GM18508 (cell line): ENCODE data around the gene LIN28B.
"Not testable (repeated sequence)": the region's sequence is repeated elsewhere in the genome, so short reads cannot be mapped to it uniquely, and the experiment has no call there.

Experiments
- ATAC-seq: cut with Tn5 transposase; IDR thresholded peaks from one replicate; pipeline ENCODE4 v1.9.1; 2021; ENCODE audit warnings: moderate number of reproducible peaks; ENCODE audit not compliant: insufficient read depth, unreplicated experiment

Gene LIN28B

DNA sequence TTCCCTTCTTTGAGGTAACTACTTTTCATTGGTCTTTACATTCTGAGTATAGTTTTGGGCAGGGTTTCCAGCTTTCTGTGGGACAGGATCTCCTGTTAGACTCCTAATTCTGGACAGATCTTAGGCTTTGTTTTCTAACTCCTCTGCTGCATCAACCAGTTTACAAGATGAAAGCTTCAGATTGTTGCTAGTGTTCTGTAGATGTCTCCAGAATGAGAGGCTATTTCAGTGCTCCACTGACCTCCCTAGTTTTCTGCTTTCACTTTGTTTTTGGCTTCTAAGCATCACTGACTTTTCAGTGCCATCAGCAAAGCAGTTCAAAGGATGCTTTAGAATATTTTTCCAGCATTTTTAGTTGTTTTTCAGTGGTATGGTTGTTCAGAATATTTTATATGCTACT lies 101.4 kb downstream of the LIN28B start:
- no peak for ATAC-seq

DNA sequence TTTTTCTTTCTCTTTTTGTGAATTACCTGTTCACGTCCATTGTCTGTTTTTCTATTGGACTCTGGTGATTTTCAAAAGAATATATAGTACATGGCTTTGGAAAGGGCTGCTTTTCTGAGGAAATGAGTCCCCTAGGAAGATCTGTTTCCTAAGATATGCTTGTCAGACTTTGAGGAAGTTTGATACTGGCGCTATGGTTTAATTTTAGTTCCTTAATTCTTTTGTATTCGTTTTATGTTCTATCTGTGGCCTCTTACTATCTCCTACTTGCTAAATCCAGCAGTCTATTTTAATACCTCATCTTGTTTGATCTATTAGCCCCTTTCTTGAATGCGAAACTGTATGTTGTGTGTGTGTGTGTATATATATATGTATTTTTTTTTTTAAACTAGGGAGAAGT lies 101.9 kb downstream of the LIN28B start:
- ATAC-seq: no peak

DNA sequence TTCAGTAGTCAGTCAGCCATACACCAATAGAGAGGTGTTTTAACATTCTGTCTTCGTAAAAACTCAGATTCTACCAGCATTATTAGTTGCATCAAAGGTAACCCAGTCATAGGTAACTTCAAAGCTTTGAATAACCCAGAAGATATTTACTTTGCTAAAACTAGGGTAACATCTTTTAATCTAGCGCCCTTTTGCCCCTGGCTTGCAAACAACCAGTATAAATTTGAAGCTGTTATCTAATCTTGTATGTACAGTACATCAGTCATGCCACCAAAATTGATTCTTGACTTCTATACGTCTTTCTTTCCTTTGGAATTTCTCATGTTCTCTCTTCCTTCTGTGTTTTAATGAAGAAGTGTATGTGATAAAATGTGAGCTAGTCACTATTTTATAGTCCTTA lies 109.3 kb downstream of the LIN28B start:
- no peak for ATAC-seq

DNA sequence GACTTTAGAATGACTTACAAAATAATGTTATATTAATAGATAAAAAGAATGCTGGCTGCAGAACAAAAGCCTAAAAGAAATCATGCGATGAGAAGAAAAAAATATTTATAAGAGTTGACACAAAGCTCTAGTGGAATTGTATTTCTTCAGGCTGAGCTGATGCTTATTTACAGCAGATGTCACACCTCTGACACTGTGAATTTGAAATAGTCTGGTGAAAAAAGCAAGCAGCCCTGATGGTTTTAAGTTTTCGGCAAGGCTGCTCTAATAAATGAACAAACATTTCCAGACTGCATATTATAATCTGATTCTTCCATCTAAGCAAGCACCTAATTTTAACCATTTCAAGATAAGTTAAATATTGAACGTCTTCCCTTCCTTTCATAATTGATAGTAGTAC lies 109.9 kb downstream of the LIN28B start:
- no peak for ATAC-seq

DNA sequence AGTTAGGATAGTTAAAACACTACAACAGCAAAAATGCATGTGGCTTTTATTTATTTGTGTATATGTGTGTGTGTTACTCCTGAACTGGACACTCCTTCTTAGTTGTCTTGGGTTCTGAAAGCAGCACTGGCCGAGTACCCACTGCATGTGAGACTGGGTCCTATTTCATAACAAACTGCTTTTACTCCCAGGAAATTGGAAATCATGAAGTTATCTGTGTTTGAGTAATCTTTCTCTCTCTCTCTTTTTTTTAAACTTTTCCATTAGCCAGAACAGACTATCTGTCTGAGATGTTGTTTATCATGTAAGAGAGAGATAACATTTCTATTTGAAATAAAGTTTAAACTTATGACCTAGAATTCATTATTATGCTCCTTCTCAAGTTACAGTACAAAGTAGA lies 110.4 kb downstream of the LIN28B start:
- ATAC-seq: no peak

DNA sequence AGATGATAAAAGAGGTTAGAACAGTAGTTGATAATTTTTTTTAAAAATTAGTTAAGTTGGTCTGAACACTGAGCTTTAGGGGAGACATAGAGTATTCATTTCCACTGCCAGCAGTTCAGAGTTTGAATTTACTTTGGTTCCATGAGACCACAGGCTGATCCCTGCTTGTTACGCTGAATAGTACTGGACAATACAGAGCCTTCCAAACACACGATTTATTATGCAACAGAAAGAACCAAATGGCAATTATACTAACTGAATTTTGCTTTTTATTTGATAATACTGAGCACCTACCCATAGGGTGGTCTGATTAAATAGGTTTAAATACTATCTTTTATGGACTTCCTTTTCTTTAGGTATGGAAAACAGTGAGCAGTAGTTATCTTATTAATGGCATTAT lies 111.5 kb downstream of the LIN28B start:
- no peak for ATAC-seq

DNA sequence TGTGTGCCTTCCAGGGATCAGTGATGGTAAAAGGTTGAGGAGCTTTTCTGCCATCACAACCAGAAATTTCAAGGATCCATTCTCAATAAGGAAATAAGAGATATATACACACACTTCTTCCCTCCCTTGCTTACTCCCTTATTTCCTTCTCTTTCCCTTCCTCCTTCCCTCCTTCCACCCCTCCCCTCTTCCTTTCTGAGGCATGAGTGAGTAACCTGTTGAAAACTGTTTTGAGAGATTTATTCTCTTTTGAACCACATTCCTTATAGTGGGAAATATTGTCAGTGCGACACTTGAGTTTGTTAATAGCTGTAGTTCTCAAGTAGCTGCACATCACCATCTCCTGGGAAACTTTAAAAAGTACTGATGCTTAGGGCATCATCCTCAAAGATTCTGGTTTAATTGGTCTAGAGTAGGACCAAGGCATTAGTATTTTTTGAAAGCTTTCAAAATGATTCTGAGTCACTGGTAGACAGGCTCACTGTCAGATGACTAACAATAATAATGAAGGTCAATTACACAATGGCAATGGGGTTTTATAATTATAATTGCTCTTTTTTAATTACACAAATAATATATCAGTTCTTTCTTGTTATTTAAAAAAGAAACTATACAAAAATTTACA lies 113.0 kb downstream of the LIN28B start:
- no peak for ATAC-seq

DNA sequence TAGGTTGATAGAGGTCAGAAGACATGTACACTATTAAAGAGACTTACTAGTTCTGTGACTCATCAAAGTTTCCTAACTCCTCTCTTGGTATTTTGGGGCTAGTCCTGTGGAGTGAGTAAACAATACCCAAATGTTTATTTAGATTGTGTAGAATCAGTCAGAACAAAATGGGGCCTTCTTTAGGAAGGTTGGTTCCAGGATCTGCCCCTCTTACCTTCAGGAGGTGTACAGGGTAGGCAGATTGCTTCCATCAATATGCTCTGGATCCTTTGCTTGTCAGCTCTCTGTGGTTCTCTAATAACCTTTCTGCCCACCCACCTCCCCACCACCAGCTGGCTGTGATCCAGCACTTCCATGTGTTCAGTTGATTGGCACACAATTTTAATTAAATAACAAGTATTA lies 115.9 kb downstream of the LIN28B start:
- no peak for ATAC-seq

DNA sequence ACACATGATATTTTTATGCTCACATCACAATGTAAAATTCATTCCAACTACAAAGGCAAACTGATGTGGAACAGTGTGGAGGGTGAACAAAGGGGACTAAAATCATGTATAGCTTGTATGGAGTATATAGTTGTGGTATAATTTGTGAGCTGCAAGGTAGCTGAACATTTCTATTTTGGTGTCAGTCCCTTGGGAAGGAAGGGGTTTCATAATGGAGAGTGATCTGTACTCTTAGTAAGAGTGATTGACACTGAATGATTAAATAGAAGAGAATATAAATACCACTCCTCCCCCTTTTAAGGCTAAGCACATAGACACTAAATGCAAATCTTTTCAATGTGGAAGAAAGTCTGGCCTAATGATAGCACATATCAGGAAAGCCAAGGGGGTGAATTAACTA lies 118.3 kb downstream of the LIN28B start:
- ATAC-seq: no peak

DNA sequence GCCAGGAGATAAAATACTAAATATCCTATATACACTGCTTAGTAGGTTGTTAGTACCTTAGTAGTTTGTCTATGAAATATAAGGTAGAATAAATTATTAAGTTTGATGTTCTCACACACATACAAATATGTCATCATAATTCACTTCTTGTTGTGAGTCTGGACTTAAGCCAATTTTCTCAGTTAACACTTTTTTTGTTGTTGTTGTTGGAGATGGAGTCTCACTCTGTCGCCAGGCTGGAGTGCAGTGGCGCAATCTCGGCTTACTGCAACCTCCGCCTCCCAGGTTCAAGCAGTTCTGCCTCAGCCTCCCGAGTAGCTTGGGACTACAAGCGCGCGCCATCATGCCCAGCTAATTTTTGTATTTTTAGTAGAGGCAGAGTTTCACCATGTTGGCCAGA lies 119.5 kb downstream of the LIN28B start:
- ATAC-seq: not testable (repeated sequence)

DNA sequence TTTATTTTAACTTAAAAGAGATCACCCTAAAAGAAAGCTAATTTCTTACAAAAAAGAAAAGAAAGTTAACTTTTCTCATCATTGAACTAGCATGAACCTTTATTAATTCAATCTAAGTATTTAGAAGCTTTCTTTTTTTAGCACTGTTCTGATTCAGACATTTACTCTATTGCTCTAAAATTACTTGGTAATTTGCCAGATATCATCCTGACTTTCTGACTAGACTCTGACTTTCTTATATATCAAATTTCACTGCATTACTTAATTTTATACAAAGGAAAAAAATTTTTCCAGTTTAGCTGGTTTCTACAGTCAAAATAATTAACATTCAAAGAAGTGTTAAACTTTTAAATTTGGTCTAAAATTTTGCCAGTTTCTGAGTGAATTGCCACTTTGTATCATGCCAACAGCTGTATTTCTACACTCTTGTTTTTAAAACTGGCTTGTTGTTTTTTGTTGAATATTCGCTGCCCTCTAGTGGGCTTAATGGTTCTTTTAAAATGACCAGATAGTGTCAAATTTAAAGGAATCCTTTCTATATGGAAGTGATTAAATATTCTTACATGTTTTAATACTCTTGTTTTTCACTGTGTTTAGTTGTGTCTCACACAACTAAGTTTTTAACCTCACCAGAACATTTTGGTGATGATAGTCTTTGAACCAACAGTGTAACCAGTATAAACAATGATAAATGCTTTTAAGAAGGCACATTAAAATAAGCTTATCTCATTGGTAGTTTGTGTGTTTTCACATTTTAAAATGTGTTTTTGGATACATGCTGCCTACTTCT lies 120.9 kb downstream of the LIN28B start:
- no peak for ATAC-seq

DNA sequence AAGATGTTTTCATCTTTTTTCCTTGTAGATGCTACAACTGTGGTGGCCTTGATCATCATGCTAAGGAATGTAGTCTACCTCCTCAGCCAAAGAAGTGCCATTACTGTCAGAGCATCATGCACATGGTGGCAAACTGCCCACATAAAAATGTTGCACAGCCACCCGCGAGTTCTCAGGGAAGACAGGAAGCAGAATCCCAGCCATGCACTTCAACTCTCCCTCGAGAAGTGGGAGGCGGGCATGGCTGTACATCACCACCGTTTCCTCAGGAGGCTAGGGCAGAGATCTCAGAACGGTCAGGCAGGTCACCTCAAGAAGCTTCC lies 121.4 kb downstream of the LIN28B start:
- no peak for ATAC-seq

DNA sequence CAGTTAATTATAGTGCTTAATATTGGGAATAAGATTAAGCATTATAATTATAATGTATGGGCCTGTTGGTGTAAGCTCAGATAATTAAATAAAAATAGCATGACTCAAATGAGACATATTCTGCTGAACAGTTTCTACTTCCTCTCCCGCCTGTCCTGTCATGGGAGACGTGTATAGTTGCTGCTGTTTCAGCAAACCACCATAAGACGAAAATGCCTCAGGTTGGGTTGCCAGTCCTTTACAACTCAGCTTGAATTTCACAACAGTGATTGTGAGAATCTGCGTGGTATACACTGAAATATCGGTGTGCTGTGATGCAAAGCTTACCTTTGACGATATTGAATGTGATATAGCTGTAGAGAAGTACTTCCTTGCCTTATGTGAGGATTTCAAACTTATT lies 123.4 kb downstream of the LIN28B start:
- no peak for ATAC-seq

DNA sequence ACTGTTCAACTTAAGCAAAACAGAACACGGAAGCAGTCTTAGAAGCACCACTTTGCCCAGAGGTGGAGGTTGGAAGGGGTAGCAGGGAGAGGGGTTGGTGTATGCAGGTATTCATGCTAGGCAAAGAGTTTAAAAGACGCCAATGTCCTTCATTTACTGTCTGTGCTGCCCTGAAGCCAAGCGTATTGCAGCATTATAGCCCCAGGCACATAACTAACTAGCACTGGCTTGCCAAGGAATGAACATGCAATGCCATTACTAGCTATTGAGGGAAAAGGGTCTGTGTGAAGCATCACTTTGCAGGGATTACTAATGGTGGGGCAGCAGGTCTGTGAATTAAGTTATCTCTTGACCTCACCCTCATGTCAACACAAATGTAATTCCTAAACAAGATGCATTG lies 124.8 kb downstream of the LIN28B start:
- not testable (repeated sequence) for ATAC-seq

DNA sequence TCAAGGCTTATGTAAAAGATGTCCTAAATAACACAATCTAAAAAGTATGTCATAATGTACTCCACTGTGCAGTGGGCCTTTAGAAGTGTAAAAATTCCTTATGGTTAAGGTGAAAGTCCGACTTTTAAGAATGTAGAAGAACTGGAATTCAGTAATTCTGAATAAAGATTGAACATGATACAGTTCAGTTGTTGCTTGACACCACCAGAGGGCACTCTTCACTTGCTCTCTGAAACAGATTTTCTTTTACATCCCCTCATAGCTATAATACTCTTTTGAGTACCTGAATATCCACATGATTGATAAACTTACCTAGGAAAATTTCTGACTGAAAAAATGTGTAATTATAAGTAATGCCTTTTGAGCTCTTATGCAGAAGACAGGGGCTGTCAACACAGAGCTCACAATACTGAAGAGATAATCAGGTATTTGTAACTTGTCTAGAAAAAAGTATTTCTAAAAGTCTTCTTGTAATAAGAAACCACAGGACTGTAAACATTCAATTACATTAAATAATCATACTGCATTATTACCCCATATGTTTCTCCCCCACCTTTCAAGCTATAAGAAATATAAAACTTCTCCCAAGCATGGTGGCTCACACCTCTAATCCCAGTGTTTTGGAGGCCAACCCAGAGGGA lies 130.8 kb downstream of the LIN28B start:
- ATAC-seq: peak; percentile 58

DNA sequence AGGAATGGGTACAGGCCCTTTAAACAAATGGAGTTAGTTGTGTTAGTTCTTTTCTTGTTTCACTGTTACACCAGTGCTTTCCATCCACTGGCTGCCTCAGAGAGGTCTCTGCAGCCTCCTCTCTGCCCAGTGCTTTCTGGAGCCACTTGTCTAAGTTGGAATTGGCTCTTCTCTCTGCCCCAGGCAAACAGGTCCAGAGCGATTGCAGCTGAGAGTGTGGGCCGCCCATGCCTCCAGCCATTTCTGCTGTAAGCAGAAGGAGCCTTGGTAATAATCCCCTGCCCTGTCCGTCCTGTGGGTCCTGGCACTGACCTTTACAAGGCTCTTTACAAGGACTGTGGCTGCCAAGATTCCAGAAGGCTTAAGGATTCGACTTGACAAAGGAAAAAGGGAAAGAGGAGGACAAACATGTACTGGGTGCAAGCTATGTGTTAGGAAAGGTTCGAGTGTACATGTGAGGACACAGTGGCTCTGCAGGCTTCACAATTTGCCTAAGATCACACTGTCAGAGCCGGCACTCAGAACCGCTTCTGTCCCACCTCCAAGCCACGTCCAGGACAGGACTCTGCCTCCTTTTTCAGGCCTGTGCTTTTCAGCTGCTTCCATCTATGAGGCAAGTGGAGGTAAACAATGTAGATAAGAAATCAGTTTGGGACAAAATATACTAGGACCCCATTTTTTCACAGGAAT lies 134.4 kb downstream of the LIN28B start:
- no peak for ATAC-seq

DNA sequence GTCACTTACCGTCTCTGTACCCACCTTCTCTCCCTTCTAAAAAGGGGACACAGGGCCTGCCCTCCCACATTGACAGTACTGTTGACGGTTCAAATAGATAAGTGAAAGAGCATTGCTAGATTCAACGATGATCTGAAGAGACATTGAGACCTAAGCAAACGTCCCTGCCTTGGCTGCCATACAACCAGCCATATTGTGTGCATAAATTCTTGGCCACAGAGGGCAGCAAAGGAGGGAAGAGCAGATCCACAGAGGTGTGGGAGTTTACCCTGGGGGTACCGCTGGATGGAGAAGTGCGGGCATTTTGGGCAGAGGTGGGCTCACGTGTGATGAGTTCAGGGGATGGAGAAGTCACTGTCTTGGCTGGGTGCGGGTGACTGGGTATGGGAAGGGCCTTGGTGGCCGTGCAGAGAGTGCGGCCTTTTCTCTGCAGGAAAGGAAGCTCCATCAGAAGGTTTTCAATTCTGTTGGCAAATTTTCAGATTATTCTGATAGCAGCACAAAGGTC lies 137.3 kb downstream of the LIN28B start:
- ATAC-seq: no peak

DNA sequence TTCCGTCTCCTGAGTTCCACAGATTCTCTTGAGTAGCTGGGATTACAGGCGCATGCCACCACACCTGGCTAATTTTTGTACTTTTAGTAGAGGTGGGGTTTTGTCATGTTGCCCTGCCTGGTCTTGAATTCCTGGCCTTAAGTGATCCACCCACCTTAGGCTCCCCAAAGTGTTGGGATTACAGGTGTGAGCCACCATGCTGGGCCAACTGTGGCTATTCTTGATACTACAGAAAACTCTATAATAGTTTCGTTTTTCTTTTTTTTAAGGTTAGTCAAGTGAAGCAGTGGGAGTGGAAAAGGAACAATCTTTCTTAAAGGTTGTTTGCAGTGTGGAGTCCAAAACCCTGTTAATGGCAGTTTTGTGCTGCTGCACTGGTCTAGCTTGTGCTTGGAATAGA lies 138.2 kb downstream of the LIN28B start:
- no peak for ATAC-seq

DNA sequence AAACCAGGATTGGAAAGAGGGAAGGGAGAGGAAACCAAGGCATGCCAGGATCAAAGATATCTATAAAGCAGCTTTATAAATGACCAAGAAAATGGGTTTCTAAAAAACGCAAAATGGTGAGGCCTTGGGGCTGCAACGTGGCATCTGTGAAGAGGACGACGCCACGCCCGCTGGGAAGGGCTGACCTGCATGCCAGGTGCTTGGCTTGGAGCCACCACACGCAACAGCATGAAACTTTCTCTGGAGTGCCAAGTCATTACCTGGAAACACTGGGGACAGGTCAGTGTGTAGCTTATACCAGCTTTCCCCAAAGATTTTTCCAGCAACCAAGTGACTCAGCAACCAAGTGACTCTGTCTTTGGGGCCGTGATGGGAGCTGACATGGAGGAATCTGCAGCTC lies 140.4 kb downstream of the LIN28B start:
- no peak for ATAC-seq

DNA sequence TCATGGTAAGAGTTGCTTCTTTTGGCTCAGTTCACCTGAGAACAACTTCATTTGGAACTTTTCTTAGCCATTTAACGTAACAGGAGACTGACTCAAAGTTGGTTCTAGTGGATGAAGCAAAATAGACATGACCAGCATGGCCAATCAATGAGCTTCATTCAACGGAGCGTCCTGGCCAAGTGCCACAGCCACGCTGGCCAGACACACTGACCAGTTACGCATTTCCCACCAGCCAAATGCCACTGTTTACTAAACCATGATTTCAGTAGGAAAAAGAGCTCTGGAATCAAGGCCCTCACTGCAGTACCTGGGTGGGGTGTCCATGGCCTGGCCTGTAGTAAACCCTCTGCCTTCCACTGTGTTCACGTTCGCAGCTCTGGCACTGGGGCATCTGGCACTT lies 142.5 kb downstream of the LIN28B start:
- ATAC-seq: no peak

DNA sequence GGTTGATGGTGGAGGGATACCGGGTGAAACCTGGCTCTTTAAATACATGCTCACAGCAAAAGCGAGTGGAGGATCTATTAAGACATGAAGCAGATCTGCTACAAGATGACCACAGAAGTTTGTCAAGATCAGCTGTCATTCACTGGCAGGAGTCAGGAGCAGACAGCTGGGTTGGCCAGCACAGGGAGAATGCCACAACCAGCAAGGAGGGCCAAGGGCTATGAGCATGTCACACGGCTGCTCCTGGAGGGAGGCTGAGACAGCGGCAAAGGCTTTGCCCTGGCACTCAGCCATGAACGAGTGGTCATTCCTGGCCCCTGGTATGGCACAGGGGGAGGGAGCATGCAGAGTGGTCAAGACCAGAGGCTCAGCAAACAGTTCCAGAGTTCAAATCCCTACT lies 145.3 kb downstream of the LIN28B start:
- ATAC-seq: no peak
